ENCODE data around the gene CCDC178. TPM values are rescaled to one million over a fixed set of nuclear protein-coding genes. Genes with fewer than 3 reads are reported as not detected.

The CCDC178 gene
- total and polyA plus RNA-seq, 2 experiments from 2014 or later = 1.3 TPM; not detected in 1

DNA sequence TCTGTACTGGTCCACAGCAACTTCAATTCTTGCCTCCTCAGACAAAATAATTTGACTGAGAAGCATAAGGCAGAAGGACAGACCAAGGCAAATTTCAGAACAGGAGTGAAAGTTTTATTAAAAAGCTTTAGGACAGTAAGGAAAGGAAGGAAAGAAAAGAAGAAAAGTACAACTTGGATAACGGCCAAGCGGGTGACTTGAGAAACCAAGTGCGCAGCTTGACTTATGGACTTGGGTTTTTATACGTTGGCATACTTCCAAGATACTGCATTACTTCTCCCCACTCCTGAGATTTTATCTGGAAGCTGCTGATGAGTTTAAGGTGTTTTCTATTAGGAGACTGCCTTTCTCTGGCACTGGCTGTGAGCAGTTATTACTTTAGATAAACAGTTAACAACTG lies 64.7 kb downstream of the CCDC178 start:
- TF ChIP-seq, protein P1, sequence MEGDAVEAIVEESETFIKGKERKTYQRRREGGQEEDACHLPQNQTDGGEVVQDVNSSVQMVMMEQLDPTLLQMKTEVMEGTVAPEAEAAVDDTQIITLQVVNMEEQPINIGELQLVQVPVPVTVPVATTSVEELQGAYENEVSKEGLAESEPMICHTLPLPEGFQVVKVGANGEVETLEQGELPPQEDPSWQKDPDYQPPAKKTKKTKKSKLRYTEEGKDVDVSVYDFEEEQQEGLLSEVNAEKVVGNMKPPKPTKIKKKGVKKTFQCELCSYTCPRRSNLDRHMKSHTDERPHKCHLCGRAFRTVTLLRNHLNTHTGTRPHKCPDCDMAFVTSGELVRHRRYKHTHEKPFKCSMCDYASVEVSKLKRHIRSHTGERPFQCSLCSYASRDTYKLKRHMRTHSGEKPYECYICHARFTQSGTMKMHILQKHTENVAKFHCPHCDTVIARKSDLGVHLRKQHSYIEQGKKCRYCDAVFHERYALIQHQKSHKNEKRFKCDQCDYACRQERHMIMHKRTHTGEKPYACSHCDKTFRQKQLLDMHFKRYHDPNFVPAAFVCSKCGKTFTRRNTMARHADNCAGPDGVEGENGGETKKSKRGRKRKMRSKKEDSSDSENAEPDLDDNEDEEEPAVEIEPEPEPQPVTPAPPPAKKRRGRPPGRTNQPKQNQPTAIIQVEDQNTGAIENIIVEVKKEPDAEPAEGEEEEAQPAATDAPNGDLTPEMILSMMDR (IDR thresholded peaks at IDR 0.05; ENCODE audit: poor library complexity) = no peak
- TF ChIP-seq EZH2phosphoT487 (IDR thresholded peaks at IDR 0.05; ENCODE audit: low read depth, severe bottlenecking, unreplicated experiment) (no peak), EZH2 (IDR thresholded peaks at IDR 0.05; ENCODE audit: borderline replicate concordance) (no peak)
- Histone ChIP-seq H3K9me3 (ENCODE audit: low read depth) (no peaks in the 10 kb centered on the region), H3K4me3 (no peak overlapping the region), H3K27ac (no peak overlapping the region), H3K36me3 (replicated peaks; ENCODE audit: insufficient read depth, low read depth) (no peaks in the 10 kb centered on the region), H3K9me2 (replicated peaks; ENCODE audit: insufficient read depth) (no peaks in the 10 kb centered on the region), H3K4me1 (ENCODE audit: insufficient read depth) (no peaks in the 10 kb centered on the region), H3K4me2 (no peak overlapping the region), H2AFZ (no peak overlapping the region), H3K79me2 (no peaks in the 10 kb centered on the region), H3K27me3 (no peaks in the 10 kb centered on the region), H4K20me1 (ENCODE audit: insufficient read depth, poor library complexity, severe bottlenecking) (no peaks in the 10 kb centered on the region)
- 71% methylated on average over 4 of the region's 4 CpGs for WGBS (ENCODE audit: low lambda C conversion rate, missing lambda C conversion rate)
- peak; percentile 10 for DNase-seq (ENCODE audit: low spot score)

DNA sequence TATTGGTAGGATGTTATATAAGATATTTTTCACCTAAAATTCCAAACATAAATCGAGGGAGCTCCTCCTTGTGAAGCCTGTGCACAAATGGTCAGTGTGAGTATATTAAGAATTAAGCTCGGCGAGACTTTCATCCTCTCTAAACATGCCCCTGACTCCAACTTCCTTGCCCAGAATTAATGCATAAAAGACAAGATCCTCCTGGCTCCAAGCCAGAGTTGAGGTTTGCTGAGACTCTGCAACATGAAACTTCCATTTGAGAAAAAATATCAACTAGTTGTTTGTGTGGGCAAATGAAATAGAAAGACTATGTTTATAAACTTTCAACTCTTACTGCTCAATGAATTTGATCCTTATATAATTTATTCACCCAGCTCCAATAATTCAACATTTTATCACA lies 68.1 kb downstream of the CCDC178 start:
- Histone ChIP-seq H3K27ac (no peak overlapping the region), H3K4me2 (no peak overlapping the region), H3K9me2 (replicated peaks; ENCODE audit: insufficient read depth) (no peaks in the 10 kb centered on the region), H4K20me1 (ENCODE audit: insufficient read depth, poor library complexity, severe bottlenecking) (no peaks in the 10 kb centered on the region), H3K4me3 (no peak overlapping the region), H3K79me2 (no peaks in the 10 kb centered on the region), H3K9me3 (ENCODE audit: low read depth) (no peaks in the 10 kb centered on the region), H3K36me3 (replicated peaks; ENCODE audit: insufficient read depth, low read depth) (no peaks in the 10 kb centered on the region), H3K27me3 (no peaks in the 10 kb centered on the region), H3K4me1 (ENCODE audit: insufficient read depth) (no peaks in the 10 kb centered on the region), H2AFZ (no peak overlapping the region)
- WGBS (ENCODE audit: low lambda C conversion rate, missing lambda C conversion rate) = 45% methylated on average over 3 of the region's 3 CpGs
- peak; percentile 25 for DNase-seq (ENCODE audit: low spot score)
- TF ChIP-seq EZH2phosphoT487 (IDR thresholded peaks at IDR 0.05; ENCODE audit: low read depth, severe bottlenecking, unreplicated experiment) (no peak), EZH2 (IDR thresholded peaks at IDR 0.05; ENCODE audit: borderline replicate concordance) (no peak)
- TF ChIP-seq, protein P1 (IDR thresholded peaks at IDR 0.05; ENCODE audit: poor library complexity) = no peak

DNA sequence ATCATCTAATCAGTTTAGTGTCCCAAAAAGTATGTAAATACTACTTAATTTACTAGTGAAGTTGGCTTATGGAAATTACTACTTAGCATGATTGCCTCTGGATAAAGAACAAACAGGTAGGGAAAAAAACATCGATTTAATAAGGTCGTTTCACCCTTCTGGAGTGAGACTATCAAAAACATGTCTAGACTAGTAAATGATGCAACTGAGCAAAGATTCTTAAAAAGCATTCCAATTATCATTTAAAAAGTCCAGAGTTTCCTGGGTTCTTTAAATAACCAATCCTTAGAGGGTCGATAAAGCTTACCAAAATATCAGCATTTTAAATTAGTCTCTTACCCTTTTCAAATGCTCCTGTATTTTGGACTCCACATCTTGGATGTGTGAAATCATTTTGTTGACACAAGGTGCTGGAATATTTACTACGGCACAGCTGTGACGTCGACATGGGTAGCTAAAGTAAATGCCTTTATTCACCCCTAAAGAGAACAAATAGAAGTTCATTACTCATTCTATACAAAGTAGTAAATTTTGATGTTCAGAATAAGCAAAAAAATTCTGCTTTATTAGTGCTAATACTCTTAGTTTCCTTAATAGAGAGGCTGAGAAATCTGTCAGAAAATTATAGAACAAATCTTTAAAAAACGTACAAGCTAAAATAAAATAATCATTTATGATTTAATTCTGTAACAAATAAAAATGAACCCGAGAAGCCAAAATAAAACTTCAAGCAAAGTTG lies 70.6 kb downstream of the CCDC178 start:
- Histone ChIP-seq H3K4me3 (no peak overlapping the region), H3K9me3 (ENCODE audit: low read depth) (no peaks in the 10 kb centered on the region), H3K27me3 (no peaks in the 10 kb centered on the region), H3K9me2 (replicated peaks; ENCODE audit: insufficient read depth) (no peaks in the 10 kb centered on the region), H4K20me1 (ENCODE audit: insufficient read depth, poor library complexity, severe bottlenecking) (no peaks in the 10 kb centered on the region), H3K4me2 (no peak overlapping the region), H3K4me1 (ENCODE audit: insufficient read depth) (no peaks in the 10 kb centered on the region), H3K27ac (no peak overlapping the region), H2AFZ (no peak overlapping the region), H3K36me3 (replicated peaks; ENCODE audit: insufficient read depth, low read depth) (no peaks in the 10 kb centered on the region), H3K79me2 (no peaks in the 10 kb centered on the region)
- 72% methylated on average over 8 of the region's 8 CpGs for WGBS (ENCODE audit: low lambda C conversion rate, missing lambda C conversion rate)
- TF ChIP-seq, protein P1 (IDR thresholded peaks at IDR 0.05; ENCODE audit: poor library complexity) = no peak
- TF ChIP-seq EZH2 (IDR thresholded peaks at IDR 0.05; ENCODE audit: borderline replicate concordance) (no peak), EZH2phosphoT487 (IDR thresholded peaks at IDR 0.05; ENCODE audit: low read depth, severe bottlenecking, unreplicated experiment) (no peak)
- DNase-seq (ENCODE audit: low spot score) = no peak
